DMS 273 treated with DMSO at 0.1 percent for 48 hours (cell line): ENCODE measurements around the gene NXPH3.
A peak's percentile ranks its signal among the peaks of the same experiment; 100 is the strongest.
"Not testable (repeated sequence)": the region's sequence is repeated elsewhere in the genome, so short reads cannot be mapped to it uniquely, and the experiment has no call there.

Source experiments
- DNase-seq: peaks from one replicate; lab custom pipeline; 2025; lab: John Stamatoyannopoulos, UW

Gene NXPH3

DNA sequence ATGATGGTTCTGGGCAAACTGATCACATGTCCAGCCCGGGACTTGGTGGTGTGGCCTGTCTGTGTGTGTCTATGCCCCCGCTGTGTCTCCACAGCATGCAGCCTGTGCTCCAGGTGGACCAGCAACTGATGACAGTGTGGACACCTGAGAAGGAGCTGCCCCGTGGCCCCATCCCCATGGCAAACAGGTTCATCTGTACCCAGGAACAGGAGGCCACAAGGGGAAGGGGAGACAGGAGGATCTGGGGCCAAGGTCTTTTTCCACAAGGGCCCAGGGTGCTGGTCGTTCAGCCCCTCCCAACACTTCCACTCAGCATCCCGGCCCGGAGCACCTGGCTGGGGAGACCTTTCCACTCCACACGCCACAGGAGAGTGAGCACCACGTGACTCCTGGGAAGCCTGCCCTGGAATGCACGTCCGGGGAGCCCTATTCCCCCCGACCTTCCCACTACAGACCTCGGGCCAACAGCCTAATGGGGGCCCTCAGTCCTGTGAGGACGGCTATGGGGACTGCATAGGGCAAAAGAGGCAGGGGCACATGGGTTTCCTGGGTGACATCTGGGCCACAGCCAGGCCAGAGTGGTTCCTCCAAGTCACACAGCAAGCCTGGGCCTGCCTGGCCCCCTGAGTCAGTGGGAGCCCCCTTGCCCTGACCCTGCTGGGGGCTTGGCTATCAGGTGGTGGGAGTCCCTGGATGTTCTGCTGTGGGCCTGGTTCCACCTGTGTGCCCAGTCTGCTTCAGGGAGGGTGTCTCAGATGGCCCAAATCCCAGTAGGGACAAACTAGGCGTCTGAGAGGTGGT lies 20.8 kb upstream of the NXPH3 start:
- no peak for DNase-seq

DNA sequence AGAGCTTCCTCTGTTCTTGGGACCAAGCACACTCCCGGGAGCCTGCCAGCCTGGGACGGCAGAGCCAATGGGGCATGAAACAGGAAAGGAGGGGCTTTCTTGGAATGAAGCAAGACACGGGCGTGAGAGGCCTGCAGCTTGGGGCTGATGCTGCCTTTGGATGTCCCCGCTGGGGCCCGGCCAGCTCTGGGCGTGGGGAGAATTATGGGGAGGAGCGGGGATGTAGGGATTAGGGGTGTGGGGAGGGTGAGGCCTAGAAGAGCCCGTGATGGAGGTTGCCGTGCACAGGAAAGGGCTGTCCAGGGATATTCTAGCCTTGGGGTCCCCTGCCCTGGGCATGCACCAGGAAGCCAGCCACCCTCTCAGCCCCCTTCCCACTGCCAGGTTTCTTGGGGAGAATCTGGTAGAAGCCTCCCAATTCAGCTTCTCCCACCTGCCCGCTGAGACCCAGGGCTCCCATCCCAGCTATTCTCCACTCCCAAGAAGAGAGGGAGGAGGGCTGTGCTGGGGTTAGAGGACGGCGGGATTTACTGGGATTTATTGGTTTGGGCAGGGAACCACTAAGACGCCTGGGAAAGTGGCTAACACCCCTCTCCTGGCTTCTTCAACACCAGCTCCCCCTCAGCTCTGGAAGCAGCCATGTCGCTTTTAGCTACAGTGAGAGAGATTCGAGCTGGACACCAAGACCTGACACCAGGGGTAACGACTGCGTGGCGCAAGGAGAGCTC lies 20.0 kb upstream of the NXPH3 start:
- DNase-seq, result no peak

GRCh38 chr17:49556223-49556943 lies 19.3 kb upstream of the NXPH3 start:
- DNase-seq, result peak; percentile 55

GRCh38 chr17:49557312-49558024 lies 18.2 kb upstream of the NXPH3 start:
- DNase-seq, result peak; percentile 57

DNA sequence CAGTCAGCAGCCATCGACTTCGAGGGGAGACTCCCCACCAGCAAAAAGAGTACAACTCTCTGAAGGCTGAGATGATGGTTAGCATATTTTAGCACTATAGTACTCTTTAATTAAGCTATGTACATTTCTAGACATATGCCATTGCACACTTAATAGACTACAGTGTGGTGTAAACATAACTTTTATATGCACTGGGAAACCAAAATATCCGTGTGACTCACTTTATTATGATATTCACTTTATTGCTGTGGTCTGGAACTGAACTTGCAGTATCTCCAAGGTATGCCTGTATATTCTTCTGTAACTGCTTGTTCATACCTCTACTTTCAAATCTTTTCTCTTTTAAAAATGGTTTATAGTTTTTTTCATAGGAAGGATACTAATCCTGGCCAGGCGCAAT lies 11.0 kb upstream of the NXPH3 start:
- DNase-seq, result no peak

- no peak for DNase-seq
These were observed 9.7 kb upstream of the NXPH3 start for GRCh38 chr17:49565948-49566491.

GRCh38 chr17:49566668-49567071 lies 9.0 kb upstream of the NXPH3 start:
- DNase-seq, result no peak

DNA sequence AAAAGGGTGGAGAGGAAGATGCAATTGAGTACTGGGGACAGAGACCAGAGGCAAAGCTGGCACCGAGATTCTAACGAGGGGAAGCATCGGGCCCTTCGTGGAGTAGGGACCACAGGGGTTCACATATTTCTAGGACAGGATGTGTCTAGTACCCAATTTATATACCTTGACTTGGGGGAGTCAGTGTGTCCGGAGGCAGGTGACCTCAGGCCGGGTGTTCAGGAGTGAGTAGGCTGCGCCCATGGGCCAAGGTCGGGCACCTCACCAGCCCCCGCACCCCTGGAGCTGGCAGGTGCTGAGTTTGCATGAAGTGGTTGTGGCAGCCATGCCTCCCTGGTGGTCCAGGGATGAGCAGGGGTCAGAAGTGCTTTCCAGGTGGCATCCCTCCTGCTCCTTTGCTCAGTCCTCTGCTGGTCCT lies 8.6 kb upstream of the NXPH3 start:
- DNase-seq, result no peak

DNA sequence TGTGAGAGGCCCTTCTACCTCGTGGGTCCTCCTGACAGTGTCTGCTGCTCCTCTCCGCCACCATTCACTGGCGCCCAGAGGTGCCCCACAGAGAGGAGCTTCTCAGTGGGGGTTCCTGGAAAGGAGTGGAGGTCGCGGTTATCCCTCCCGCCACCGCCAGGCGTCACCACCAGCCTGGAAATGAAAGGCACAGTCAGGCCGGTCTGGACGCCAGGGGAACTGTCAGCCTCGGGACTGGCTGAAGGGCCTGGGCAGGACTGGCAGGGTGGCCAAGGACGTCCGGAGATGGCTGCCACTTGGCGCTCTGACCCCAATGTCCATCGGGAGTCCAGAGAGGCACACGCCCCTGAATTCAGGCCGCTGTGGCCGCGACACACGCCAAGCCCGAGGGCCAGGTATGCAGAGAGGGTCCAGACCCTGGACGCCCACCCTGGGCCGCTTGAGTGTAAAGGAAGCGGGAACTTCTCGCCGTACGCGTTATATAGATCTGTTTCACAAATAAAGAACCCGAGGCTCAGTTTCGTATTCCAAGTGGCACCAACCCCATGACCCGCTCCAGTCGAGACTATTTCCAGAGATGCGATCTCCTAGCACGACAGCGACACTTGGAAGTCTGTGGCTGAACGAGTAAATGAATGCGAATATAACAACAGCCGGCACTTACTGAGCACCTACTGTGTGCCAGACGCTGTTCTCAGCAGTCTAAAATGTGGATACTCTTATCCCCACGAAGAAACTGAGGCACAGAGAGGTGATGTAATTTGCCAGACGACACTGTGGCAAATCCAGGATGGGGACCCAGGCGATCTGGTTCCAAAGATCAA lies 7.6 kb upstream of the NXPH3 start:
- no peak for DNase-seq

GRCh38 chr17:49568695-49569047 lies 7.0 kb upstream of the NXPH3 start:
- not testable (repeated sequence) for DNase-seq

DNA sequence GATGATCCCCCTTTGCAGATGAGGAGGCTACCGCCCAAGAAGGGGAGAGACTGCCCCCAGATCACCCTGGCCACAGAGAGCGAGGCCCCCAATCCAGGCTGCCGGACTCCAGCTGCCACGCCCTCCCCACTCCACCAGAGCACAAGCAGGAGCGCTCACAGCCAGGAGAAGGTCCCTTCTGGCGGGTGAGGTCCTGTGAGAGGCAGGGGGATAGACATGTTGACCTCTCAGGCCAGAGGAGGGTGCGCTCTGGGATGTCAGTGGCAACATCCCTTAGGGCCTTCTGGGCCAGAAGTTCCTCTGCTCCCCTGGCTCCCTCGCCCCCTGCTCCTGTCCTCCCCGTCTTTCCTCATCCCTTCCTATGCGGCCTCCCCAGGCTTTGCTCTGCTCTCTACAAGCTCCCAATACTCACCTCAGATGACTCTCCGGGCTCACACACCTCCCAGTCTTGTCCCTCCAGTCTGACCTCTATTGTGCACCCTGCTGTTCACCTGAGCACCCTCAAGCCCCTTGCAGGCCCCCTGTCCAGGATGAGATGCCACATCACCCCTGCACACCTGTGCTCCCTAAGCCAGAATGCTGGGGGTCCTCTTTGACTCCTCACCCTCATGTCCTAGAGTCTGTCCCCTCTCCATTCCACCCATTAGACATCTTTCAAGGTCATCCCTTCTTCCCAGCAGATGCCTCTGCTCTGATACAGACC lies 5.0 kb upstream of the NXPH3 start:
- DNase-seq, result no peak

- DNase-seq, result no peak
These were observed 4.4 kb upstream of the NXPH3 start for GRCh38 chr17:49571283-49571682.

DNA sequence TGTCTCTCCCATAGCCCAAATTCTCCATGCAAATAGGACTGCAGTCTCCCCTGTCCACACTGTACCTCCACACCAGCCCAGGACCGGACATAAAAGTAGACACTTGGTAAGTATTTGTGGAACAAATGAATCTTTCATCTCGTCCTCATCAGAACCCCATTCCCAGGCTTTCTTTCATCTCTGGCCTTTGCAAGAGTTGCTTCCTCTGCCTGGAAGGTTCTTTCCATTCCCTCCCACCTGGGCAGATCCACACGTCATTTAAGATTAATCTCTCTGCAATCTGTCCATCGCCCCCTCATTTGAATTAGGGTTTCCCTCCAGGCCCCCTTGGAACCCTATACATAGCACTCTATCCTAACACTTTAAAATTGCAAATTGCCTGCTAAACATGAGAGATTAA lies 3.9 kb upstream of the NXPH3 start:
- no peak for DNase-seq

DNA sequence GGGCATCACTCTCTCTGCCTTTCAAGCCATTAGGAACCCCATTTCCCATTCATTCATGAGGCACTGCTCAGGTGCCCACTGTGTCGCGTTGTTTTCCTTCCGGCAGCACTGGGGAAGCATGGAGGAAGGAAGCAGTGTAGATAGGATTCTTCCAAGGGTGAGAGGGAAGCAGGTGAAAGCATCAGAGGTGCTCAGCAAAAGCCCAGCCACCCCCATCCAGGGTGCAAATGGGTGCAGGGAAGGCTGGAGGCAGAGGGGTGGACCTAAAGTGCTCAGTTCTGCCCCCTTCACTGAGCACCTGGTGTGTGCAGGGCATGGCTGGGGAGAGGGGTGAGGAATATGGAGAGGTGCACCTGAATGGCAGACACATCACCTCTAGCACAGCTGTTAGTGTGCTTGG lies 3.4 kb upstream of the NXPH3 start:
- DNase-seq, result no peak

GRCh38 chr17:49572806-49573420 lies 2.8 kb upstream of the NXPH3 start:
- DNase-seq, result no peak

DNA sequence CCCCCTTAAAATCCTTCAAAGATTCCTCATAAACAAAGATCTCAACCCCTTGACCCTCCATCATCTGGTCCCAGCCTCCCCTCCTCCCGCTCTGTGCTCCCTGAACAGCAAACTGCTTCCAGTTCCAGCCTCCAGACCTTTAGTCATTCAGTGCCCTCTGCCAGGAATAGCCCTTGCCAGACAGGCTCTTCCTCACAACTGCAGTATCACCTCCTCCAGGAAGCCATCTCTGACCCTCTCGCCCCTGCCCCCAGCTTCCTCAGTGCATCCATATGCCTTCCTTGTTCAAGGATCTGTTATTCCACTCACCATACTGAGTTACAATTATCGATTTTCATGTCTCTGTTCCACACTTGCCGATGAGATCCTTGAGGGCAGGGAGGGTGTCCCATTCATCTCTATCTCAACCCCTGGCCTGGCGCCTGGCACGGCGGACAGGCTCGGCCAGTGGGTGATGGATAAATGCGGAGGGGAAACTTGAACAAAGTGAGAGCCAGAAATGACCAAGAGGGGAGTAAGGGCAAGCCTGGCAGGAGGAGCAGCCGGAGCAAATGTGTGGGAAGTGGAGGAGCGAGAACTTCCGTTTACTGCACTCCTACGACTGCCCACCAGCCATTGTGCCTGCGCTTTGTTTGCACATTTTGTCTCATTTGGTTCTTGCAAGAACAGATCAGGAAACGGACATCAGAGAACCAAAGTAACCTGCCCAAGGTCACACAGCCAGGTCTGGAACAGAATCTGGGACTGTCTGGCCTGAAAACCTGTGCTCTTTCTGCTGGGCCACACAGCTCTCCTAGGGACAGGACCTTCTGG lies 2.0 kb upstream of the NXPH3 start:
- DNase-seq, result no peak

DNA sequence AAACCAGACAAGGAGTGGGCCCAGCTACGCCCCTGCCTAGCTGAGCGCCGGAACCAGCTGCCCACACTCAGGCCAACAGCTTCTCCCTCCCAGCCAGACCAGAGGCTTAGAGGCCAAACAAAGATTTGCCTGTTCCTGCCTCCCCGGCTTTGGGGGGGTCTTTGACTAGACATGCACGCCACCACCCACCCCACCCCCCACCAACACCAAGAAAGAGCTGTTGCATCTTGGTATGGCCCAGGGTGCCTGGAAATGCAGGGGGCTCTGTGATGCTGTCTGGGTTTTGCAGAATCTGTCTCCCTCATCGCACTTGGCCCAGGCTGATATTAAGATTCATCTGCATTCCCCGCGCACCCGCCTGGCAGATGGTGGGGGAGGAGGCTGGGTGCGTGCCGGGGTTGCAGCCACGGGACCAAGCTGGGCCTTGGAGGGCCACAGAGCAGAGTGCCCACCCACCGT lies 1.3 kb upstream of the NXPH3 start:
- peak; percentile 28 for DNase-seq

- no peak for DNase-seq
These were observed 559 bp upstream of the NXPH3 start for GRCh38 chr17:49574945-49575678.
